Measurements from ENCODE around the gene TULP1.

Gene TULP1

DNA sequence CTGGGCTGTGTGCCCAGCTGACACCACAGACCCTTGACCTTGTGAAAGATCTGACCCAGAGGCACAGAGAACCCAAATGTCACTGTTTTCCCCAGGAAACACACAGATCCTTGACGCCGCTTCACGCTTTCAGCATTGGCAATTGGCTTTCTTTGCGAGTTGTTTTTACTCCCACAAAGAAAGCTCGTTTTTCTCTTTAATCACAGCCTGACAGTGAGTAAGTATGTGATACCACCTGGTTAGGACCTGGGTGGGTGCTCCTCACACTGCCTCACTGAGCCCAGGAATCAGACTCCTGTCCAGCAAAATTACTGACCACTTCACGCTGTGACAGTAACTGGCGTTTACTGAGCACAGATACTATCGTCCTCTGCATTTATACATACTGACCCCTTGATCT lies 31.5 kb downstream of the TULP1 start:
- DNase-seq = no peak

DNA sequence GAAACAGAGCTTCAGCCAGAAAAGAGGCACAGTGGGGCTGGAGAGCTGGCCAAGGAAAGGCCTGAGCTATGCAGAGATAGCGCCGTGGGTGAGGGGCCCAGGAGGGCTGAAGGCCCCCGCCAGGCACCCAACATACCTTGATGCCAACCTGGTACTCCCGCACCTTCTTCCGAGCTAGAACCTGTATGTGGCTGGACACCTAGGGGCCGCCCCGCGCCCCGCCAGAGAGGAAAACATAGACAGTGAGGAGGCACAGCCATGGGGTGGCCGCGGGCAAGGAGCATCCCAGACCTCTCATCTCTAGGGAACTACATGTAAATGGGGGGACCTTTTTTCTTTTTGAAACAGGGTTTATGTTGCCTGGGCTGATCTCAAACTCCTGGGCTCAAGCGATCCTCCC lies 32.5 kb downstream of the TULP1 start:
- DNase-seq = no peak

DNA sequence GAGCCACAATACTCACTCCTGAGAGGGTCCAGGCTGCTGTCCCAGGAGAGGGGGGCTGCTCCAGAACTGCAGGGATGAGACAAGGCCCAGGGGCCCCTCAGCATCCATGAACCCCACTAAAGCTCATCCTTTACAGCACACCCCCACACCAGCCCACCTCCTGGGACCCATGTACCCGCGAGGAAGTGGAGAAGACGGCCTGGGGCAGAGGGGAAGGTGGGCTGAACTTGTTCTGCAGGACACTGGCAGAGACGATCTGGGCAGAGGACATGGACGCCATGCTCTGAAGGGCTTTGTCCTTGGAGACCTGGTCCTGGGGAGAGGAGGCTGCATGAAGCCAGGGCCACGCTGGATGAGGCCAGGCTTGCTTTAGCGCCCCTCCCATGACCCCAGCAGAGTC lies 34.4 kb downstream of the TULP1 start:
- no peak for DNase-seq

DNA sequence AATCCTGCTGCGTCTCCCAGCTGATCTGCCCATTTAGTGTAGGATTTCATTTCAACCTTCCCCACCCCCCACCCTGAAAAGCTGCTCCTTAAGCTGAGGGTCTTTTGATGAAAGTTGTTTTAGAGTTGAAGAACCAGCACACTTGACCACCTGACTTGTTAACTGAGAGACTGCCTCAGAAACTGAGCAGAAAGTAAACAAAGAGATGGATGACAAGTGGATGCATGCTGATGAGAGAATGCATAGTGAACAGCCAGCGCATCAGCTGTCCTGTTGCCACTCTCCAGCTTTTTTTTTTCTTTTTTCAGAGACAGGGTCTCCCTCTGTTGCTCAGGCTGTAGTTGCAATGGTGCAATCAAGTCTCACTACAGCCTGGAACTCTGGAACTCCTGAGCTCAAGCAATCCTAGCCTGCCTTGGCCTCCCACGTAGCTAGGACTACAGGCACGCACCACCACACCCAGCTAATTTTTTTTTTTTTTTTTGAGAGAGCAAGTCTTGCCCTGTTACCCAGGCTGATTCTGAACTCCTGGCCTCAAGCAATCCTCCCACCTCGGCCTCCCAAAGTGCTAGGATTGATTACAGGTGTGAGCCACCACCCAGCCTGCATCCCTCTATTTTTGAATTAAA lies 35.0 kb downstream of the TULP1 start:
- DNase-seq = no peak

DNA sequence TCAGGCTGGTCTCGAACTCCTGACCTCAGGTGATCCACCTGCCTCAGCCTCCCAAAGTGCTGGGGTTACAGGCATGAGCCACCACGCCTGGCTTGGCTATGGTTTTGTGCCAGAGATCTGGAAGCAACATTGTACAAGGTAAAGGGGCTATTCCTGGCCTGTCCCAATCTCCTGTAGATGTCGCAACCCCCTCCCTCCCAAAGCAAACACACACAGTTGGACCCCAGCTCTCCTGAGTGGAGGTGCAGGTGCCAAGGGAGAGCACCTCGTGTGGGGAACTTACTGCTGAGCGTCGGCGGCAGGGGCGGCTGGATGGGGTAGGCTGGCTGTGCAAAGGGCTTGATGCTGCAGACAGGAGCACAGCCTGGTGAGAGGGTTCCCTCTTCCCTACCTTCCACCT lies 35.7 kb downstream of the TULP1 start:
- DNase-seq = no peak

DNA sequence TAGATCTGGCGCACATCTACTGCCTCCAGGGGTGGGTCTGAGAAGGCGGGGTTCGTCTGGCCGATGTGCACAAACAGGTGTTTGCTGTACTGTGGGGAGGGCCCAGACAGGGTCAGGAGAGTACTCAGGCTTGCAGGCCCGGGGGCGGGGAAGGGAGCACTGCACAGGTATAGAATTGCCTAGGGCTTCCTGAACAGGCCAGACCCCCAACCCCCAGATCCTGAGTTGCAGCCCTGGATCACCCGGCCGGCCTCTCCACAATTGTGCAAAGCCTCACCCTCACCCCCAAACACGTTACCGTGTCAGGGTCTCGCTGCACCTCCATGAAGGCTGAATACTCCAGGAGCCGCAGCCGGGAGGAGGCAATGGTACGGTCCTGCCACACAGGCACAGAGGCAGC lies 36.7 kb downstream of the TULP1 start:
- no peak for DNase-seq

DNA sequence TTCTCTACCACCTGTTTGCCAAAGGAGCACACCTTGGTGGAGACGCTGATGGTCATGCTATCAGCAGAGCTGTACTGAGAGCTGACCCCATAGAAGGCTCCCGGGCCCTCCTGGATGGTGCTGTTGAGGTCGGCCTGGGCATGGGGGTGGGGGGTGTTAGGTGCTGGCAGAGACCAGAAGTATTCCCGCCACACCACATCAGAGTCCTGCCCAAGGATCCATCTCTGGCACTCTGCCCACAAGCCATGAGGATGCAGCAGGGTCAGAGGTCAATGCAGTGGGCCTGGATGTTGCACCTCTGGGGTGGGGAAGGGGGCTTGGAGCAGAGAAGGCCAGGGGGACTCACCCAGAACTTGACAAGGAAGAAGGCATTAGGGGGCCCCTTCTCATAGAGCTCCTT lies 37.1 kb downstream of the TULP1 start:
- DNase-seq = no peak

DNA sequence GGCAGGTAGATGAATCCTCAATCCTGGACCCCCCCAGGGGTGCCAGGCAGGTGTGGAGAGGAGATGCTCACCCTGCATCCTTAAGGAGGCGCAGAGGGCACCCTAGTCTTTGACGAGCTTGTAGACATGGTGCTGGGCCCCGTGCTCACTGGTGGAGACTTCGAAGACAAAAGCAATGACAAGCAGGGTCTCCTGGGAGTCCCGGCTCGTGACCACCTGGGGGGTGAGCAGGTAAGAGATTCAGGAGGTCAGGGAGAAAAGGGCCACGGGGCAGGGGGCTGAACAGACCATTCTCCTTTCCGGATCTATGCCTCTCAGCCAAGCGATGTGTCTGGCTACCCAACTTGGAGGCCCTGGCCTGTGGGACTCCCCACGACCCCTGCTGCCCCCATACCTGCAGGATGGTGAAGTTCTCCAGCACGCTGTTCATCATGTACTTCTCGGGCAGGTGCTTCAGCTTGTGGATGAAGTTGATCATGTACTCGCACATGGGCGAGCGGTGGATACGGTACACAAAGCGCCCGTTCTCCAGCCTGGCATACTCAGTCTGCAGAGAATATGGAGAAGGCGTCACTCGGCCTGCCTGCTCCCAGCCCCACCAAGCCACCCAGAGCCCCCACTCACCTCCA lies 37.6 kb downstream of the TULP1 start:
- DNase-seq = no peak

DNA sequence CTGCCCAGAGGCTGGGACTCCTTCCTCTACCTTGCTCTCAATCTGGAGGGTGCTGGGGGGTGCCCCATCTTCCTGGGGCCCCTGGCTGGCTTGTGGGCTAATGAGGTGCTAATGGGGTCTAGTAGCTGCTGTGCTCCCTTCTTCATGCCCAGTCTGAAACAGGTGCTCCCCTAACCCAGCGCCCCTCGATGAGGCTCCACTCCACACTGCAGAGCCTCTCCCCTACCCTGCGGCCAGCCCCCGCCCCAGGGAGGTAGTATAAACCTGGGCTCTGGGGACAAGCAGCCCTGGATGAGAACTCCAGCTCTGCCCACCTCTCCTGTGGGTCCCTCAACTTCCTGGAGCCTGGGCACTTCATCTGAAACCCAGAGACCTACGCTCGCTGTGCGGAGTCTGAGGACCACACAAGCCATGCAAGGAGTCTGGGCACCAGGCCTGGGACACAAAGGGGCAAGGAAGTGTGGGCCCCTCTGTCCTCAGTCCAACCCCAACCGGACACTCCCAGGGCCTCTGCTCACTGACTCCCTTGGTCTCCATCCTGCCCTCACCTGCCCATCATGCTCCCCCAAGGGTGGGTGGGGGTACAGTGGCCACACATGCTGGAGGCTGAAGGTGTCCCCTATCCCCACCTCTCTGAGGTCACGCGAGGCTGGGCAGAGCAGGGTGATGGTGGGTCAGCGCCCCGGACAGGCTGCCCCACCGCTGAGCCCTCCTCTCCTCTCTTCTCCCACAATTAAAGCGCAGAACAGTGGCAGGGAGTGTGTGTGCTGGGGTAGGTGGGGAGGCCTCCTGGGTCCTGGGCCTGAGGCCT lies 38.4 kb downstream of the TULP1 start:
- no peak for DNase-seq

DNA sequence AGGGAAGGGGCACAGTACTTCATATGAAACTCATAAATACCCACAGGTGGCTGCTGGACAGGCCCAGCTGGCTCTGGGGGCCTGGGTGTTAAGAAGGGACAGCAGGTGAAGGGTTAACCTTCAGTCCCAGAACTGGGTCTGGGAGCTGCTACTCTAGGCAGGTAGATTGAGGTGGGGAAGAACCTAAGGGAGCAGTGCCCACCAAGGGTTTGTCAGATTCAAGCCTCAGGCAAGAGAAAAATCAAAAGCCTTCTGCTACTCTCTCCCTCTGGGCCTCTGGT lies 38.9 kb downstream of the TULP1 start:
- DNase-seq = no peak

DNA sequence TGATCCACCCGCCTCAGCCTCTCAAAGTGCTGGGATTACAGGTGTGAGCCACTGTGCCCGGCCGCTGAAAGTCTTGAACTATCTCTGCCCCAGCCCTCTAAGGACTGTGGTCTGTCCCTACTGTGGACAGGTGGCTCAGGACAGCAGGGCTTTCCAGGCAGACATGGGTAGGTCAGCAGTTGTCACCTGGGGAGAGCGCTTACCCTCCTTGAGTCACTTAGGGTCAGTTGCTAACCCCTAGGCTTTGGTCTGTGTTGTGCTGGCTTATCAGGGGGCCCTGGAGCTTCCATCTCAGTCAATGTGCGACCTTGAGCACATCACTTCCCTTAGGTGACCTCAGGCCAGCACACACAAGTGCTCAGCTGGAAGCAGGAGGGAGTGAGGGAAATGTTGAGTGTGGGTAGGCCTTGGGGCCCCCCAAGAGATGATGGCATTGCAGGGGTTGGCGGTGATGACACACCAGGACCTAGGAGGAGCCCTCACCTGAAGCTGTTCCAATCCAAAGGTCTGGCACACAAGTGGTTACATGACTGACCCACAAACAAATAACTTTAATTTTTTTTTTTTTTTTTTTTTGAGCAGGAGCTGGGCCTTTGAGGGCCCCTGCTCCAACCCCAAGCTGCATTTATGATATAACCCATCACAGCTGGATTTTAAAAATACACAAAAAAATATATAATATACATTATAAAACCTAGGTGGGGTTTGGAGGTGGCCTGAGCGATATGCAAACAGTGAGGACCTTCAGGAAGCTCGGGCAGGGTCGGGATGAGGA lies 39.4 kb downstream of the TULP1 start:
- no peak for DNase-seq

DNA sequence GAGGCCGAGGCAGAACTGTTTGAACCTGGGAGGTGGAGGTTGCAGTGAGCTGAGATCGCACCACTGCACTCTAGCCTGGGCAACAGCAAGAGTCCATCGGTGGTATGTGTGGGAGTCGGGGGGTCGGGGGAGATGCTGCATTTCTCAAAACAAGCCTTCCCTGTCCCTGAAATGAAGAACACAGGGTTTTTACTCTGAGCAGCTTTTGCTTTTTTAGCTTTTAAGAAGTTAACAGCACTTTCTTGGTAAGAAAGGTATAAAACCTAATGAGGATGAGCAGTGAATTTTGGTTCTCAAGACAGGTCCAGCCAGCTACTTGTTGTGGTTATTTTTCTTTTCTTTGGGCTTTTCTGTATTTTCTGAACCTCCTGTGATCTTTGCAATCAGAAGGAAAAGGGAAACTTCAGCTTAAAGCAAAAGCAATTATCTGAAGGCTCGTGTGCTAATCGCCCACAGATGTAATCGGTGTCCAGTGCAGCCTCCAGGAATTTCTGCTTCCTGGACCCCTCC lies 40.8 kb downstream of the TULP1 start:
- DNase-seq = no peak

DNA sequence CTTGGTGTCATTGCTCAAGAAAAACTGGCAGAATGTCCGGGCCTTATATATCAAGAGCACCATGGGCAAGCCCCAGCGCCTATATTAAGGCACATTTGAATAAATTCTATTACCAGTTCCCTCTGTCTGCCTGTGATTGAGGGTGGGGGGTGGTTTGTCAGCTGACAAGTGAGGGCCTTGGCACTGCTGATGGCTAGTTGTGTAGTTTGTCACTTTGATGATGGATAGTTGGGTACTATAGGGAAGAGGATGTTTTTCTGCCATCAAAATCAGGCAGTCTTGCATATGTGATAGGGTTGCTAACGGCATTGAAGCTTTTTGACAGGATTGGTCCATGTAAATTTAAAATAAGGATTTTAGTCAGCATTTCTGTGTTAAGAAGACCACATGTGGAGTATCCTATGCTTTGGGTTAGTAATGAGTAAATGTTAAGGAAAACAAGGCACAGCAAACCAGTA lies 42.0 kb downstream of the TULP1 start:
- DNase-seq = no peak

DNA sequence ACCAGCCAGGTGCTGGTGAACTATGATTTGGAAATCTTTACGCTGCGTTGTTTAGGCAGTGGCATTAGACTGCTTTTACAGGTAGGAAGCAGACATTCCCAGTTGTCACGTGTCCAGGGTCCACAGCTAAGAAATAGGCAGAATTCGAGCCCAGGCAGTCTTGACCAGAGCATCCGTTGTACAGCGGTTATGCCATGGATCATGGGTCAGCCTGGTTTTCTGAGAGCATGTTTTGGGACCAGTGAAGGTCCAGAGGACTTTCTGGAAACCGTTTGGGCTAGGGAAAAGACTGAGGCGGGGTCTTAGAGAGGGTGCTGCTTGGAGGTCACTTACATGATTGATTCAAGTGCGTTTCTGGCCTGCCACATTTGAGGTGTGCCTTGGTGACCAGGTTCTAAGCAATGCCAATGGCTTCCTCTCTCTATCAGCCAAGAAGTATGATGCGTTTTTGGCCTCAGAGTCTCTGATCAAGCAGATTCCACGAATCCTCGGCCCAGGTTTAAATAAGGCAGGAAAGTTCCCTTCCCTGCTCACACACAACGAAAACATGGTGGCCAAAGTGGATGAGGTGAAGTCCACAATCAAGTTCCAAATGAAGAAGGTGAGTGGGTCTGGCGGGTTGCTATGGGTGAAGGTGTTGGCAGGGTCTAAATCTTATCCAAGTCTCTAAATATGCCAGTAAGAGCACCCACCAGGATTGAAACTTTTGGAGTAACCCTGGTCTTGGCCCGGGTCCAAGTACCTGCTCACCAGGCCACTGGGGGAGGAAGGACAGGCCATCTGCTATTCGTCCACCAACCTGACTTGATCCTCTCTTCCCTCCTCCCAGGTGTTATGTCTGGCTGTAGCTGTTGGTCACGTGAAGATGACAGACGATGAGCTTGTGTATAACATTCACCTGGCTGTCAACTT lies 42.7 kb downstream of the TULP1 start:
- DNase-seq = no peak

DNA sequence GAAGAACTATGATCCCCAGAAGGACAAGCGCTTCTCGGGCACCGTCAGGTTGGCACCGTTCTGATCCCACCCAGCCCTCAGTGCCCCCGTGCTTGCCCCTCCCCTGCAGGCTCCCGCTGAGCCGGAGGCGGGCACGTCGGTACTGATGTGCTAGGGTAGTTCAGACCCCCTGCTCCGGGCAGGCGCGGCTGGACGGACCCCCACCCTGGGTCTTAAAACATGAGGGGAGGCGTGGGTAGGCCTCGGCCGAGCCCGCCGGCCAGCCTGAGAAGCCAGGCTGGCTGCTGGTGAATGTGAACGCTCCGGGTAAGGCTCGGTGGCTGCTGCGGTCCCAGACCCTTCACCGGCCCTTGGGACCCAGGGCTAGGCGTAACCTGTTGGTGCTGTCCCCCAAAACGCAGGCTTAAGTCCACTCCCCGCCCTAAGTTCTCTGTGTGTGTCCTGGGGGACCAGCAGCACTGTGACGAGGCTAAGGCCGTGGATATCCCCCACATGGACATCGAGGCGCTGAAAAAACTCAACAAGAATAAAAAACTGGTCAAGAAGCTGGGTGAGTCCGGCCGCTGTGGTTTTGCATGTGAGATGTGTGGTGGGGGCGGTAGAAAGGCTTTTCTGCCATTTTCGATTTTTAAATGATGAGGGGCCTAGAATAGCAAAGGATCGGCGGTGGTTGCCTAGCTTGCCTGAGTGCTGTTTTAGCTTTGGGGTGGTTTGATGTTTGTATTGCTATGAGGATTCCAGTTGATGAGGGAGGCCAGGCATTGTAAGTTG lies 43.5 kb downstream of the TULP1 start:
- no peak for DNase-seq

DNA sequence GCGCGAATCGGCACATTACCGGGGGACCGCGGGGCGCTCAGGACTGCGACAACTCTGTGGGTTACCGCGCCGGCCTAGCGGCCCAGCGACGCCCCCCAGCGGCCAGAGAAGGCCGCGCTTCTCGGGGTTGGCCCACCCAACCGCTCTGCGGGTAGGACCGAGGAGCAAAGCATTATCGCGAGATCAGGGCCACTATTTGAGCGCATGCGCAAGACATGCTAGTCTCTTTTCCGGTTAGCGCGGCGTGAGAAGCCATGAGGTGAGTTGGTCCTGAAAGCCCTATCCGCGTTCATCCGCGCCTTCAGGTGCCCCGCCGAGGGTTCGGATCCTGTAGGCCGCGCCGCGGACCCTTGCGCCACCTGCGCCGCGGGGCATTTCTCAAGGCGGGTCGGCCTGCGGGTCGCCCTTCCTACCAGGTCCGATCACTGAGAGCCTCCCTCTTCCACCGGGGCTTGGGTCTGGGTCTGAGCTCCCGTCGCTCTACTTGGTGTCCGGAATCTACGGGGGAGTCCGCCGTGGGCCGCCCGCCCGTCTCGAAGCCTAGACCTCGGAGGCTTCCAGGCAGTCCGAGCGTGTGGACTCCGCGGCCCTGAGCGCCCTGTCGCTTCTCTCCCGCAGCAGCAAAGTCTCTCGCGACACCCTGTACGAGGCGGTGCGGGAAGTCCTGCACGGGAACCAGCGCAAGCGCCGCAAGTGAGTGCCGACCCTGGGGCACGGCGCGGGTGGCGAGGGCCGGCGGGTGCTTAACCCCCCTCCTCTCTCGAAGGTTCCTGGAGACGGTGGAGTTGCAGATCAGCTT lies 44.3 kb downstream of the TULP1 start, which contains the start of gene RPL10A:
Gene RPL10A, plus strand, starts transcription at position 221 of the 799 bp plus-strand sequence. Its CDS starts 34 bp downstream, at position 255.
- peak; percentile 96 for DNase-seq

DNA sequence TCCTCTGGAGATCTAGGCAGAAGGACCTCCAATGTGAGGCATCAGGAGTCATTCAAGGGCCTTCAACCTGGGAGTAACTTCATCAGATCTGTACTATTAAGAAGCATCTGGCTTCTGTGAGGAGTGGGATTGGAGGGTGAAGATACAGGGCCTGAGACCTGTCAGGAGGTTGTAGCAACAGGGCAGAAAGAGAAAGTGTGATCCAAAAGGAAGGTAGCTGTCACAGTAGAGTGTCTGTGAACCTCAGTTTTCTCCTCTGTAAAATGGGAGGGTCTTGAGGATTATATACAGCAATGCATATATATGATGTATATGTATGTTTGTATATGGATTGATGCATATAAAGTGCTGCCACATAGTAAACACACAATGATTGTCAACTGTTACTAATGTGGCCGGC lies 47.0 kb downstream of the TULP1 start:
- no peak for DNase-seq

DNA sequence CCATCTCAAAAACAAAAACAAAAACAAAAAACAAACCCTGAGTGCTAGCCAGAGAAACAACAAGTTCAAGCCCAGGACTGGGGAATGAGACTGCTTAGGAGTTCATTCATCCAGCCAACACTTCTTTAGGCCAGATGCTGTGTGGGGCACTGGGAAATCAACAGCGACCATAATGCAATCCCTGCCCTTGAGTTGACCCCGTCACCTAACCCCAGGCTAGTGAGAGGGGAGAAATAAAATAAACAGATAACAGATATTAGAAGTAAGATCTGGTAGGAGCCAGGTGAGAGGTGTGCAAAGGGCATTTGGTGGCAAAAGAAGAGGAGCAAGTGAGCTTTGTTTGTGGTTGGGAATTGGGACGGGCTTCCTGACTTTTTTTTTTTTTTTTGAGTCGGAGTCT lies 49.4 kb downstream of the TULP1 start:
- no peak for DNase-seq

DNA sequence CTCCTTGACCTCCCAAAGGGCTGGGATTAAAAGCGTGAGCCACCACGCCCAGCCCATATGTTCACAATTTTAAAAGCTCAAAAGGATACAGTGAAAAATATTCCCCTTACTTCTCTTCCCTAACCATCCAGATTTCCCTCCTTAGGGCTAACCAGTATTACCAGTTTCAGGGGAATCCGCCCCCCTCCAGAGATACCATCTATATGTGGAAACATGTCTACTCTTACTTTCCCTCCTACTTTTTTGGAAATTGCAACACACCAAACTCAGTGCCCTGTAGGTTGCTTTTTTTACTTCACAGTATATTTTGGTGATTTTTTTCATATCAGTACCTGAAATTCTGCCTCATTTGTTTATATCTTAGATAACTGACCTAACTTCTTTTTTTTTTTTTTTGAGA lies 51.4 kb downstream of the TULP1 start:
- DNase-seq = no peak

DNA sequence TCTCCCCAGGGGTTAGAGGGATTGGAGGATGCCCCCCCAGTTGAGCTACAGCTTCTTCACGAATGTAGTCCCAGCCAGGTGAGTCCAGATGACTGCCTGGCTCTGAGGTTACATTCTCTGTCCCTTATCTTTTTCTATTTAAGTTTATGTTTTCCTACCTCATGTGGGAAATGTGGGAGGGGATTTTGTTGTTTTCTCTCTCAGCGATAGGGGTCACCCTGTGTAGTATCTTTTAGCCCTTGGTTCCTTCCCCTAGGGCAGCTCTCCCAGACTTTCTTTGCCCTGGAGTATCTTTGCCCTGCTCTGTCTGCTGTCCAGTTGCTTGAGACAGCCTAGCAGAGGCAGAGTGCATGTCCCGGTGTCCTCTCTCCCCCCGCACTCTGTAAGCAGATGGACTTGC lies 54.8 kb downstream of the TULP1 start:
- no peak for DNase-seq

Measured in left hindlimb (tissue), 1 donor.